GM21717 (cell line): ENCODE measurements around the gene ORAI1.
A peak's percentile ranks its signal among the peaks of the same experiment; 100 is the strongest.
"Not testable (repeated sequence)": the region's sequence is repeated elsewhere in the genome, so short reads cannot be mapped to it uniquely, and the experiment has no call there.

Experiments used
- ATAC-seq: cut with Tn5 transposase; IDR thresholded peaks from one replicate; pipeline ENCODE4 v1.9.1; 2021; ENCODE audit warnings: mild to moderate bottlenecking, moderate library complexity; ENCODE audit not compliant: unreplicated experiment

Gene ORAI1

DNA sequence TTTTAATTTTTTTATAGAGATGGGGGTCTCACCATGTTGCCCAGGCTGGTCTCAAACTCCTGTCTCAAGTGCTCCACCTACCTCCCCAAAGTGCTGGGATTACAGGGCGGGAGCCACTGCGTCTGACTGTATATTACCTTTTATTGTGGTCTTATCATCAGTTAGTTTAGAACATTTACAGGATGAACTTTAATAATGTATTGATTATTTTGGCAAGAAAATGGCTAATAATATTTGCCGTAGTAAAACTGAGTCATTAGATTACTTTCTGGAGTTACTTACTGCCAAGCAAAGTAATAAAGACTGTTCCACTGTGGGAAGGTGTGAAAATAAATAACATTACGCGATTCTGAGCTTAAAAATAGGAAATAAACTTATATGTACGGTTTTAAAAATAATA is 23.6 kb upstream of the ORAI1 start:
- no peak for ATAC-seq

DNA sequence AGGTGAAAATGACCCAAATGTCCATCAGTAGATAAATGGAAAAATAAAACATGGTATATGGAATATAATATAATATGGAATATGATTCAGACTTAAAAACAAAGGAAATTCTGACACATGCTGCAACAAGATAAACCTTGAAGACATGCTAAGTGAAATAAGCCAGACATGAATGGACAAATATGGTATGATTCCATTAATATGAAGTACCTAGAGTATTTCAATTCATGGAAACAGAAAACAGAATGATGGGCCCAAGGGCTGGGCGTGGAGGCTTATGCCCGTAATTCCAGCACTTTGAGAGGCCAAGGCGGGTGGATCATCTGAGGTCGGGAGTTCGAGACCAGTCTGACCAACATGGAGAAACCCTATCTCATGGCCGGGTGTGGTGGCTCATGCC is 22.7 kb upstream of the ORAI1 start:
- ATAC-seq = no peak

DNA sequence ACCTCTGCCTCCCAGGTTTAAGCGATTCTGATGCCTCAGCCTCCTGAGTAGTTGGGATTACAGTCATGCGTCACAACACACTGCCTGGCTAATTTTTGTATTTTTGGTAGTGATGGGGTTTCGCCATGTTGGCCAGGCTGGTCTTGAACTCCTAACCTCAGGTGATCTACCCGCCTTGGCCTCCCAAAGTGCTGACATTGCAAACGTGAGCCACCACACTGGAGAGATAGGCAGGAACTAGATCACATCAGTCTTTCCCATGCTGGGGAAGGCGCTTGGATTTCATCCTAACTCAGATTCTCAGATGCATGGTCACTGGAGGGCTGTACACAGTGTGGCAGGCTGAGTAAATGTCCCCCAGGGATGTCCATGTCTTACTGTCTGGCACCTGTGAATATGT is 18.0 kb upstream of the ORAI1 start:
- no peak for ATAC-seq

- no peak for ATAC-seq
Observed at GRCh38 chr12:121610239-121611149, 15.8 kb upstream of the ORAI1 start.

GRCh38 chr12:121611306-121611705 is 15.0 kb upstream of the ORAI1 start:
- no peak for ATAC-seq

GRCh38 chr12:121613462-121613861 is 12.9 kb upstream of the ORAI1 start:
- ATAC-seq = no peak

DNA sequence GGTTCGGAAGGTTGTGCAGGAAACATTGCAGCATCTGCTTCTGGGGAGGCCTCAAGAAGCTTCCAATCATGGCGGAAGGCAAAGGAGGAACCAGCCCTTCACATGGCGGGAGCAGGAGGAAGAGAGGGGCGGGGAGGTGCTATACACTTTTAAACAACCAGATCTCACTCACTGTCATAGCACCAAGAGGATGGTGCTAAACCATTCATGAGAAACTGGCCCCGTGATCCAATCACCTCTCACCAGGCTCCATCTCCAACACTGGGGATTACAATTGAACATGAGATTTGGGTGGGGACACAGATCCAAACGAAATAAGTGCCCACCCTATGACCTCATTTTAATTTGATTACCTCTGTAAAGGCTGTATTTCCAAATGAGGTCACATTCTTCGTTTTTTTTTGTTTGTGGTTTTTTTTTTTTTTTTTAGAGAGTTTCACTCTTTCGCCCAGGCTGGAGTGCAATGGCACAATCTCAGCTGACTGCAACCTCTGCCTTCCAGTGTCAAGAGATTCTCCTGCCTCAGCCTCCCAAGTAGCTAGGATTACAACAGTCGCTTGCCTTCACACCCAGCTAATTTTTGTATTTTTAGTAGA is 11.4 kb upstream of the ORAI1 start:
- ATAC-seq = no peak

DNA sequence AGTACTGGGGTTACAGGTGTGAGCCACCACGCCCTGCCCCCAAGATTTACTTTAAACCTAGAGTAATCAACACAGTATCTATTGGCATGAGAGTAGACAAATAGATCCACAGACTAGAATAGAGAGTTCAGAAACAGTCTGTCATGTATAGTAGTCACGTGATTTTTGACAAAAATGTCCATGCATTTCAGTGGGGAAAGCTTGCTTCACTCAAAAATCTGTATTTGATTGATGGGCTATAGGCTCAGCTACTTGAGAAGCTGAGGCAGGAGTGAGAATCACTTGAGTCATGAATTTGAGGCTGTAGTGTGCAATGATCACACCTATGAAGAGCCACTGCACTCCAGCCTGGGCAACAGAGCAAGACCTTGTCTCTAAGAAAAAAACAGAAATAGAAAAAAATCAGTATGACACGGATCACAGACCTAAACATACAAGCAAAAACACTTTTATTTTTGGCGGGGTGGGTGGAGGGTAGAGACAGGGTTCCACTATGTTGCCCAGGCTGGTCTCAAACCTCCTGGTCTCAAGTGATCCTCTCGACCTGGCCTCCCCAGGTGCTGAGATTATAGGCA is 7.6 kb upstream of the ORAI1 start:
- ATAC-seq = no peak

- ATAC-seq = no peak
Observed at GRCh38 chr12:121620333-121620891, 5.9 kb upstream of the ORAI1 start.

GRCh38 chr12:121626853-121627640 is 717 bp downstream of the ORAI1 start:
- ATAC-seq = peak; percentile 27

DNA sequence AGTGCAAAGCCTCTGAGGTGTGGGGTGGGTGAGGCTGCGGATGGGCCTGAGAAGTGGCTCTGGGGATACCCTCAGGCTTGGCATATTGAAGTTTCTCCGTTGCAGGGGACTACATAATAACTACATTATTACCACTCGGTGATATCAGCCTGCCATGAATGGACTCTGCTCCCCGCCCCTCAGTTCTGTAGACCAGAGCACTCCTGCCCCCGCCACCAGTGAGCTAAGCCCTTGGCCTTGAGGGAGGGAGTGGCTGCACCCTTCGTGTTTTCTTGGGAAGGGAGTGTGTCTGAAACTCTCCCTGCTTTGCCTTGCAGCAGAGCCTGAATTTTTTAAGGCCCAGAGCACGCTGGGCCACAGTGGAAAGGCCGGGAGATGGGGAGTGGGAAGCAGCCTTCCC is 1.7 kb downstream of the ORAI1 start:
- ATAC-seq = no peak

DNA sequence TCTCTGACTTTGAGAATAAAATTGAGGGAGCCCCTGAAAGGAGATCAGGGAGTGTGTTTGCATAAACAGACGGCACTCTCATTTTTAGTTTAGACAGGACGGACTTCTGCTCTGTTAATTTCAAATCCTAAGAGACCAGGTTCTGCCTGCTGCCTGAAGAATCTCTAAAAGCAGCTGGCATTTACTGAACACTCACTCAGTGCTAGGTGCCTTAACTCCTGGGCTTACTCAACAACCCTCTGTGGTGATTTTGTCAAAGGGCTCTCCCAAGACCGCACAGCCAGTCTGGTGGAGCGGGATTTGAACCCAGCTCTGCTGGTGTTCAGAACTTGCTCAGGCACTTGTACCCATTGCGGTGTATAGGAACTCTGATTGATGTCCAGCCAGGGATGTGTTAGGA is 2.2 kb downstream of the ORAI1 start:
- no peak for ATAC-seq

DNA sequence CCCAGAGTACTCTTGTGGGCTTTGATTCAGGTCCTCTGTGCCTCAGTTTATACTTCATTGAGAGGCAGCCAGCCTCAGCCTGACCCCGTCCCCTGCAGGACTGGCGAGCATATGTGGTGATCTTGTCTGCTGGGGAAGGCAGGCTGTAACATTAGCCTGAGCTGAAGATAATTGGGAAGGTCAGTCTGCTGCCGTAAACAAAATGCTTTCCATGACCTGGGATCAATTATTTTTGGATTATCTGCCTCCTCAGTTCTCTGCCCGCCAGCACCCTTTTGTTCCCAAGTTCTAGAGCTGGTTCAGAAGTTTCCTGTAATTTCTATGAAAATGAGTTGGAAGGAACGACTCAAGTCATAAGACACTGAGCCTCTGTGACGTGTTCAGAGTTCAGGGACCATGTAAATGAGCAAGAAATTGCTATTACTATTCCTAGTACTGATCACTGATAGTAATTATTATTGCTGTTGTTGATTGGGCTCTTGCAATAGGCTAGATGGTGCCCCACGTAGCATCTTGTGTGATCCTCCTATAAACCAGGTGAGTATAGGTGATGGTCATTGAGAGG is 4.5 kb downstream of the ORAI1 start:
- no peak for ATAC-seq

- ATAC-seq = no peak
Observed at GRCh38 chr12:121632069-121632970, 6.0 kb downstream of the ORAI1 start.

DNA sequence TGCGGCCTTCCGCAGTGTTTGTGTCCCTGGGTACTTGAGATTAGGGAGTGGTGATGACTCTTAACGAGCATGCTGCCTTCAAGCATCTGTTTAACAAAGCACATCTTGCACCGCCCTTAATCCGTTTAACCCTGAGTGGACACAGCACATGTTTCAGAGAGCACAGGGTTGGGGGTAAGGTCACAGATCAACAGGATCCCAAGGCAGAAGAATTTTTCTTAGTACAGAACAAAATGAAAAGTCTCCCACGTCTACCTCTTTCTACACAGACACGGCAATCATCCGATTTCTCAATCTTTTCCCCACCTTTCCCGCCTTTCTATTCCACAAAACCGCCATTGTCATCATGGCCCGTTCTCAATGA is 7.5 kb downstream of the ORAI1 start:
- not testable (repeated sequence) for ATAC-seq

DNA sequence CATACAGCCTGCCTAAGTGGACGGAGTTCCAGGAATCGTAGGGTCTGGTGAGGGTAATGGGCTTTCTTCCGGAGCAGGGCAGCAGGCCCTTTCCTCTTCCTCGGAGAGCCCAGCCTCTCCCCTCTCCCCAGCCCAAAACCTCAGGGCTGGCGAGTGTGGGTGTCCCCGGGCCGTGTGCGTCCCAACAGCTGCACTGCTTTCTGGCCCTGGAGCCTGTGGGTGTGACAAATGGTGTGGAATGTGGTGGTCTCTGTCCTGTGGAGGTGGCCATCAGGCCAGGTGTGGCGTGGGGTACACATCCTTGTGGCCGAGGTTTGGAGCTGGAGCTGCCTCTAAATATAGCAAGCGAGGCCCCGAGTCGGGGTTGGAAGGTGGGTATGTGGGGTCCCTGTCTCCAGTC is 8.5 kb downstream of the ORAI1 start:
- ATAC-seq = no peak

DNA sequence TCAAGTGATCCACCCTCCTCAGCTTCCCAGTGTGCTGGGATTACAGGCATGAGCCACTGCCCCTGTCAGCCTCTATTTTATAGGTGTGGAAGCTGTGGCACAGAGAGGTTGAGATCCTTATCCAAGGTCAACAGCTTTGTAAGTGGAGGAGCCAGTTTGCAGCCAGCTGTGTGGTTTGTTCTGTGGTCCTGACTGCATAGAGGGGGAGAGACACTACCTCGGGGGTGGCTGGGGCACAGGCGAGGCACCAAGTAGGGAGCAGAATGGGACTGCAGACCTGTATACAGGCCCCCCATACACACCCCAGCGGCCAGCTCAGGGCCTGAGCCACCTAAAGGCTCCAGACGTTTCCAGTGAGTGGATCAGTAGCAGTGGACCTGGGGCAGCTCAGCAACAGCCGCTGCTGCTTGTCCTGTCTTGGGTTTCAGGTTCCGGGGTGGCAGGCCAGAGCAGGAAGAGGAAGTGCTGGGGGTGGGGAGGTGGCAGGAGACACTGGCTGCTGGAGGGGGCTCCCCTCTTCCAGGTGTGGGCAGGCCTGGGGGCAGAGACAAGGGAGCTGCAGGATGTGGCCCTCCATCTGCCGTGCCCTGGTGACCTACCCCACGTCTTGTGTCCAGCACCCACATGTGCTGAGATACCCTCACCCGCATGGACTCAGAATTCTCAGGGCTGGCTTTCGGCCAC is 11.0 kb downstream of the ORAI1 start:
- ATAC-seq = no peak

- ATAC-seq = no peak
Observed at GRCh38 chr12:121638298-121639202, 12.2 kb downstream of the ORAI1 start.
